Stimulated activated CD8-positive, alpha-beta memory T cell treated with anti-CD3 and anti-CD28 coated beads, Interleukin-4, amount 100 ng/mL, for 4 hours (primary cell): ENCODE measurements around the gene UBP1.
"Not testable (repeated sequence)": the region's sequence is repeated elsewhere in the genome, so short reads cannot be mapped to it uniquely, and the experiment has no call there.

ENCODE experiments used
- DNase-seq, 2 donors: peaks; one replicate each; pipeline ENCODE4 v3.0.0-alpha.2; 2020; ENCODE audit warnings: low read depth in 2 of 2, low spot score in 1 of 2

The UBP1 gene

DNA sequence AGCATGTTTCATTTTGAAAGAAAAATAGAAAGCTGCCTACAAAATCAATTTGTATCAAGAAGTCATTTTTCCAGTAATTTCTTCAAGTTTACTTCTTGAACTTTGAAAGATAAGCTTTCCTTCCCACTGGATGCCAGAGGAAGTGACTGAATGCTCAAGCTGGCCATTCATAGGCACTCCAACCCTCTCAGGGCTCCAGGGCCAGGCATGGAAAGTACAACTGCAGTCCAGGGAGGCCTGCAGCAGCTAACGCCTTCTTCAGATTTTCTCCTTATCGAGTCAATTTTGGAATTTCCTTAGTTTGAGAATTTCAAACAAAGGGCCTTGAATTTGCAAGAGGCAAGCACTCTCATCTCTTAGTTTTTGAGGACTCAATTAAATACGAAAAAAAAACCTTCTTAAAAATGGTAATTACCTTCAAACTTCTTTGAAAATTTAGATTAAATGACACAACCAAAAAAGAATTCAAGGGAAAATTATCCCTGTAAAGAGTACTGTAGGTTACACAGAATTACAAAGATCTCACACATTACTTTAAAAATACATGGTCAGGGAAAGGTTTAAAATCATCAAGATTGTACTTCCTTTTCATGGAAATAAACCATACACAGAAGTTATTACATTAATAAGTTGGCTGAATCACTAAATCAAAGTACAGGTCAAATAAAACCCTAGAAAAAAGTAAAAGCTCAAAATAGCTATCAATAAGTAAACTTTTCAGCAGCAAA is 2.5 kb downstream of the UBP1 start:
- no peak for DNase-seq

DNA sequence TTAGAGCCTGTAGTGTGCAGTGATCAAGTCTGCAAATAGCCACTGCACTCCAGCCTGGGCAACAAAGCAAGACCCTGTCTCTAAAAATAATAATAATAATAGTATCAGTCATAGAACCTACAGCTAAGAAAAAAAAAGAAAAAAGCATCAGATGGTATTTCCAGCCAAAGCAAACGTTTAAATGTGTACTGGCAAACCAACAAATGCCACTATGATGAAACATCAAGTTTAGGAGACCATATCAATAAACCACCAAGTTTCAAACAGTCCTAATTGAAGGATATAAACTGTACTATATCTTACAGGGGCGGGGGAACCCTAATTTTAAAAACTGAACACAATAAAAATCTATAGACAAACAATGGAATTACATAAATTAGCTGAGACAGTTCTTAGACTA is 6.4 kb downstream of the UBP1 start:
- DNase-seq, result no peak

DNA sequence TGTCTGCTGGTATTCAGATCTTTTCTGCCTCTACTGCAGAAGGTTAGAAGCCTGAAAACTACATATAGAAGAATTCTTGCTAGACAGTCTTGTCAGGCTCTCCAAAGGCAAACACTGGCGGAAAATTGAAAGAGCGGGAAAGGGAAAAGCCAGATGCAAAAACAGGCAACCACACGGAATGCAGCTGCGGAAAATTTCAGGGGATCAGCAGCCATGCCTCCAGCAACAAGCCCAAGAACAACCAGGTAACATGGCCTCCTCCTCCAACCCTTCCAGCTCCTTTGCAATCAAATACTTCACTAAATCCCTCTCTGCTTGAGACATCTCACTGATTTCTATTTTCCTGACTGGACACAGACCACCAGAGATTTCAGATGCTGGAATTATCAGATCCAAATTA is 9.6 kb downstream of the UBP1 start:
- no peak for DNase-seq

- no peak for DNase-seq
Measured at GRCh38 chr3:33430061-33430460, 10.1 kb downstream of the UBP1 start.

DNA sequence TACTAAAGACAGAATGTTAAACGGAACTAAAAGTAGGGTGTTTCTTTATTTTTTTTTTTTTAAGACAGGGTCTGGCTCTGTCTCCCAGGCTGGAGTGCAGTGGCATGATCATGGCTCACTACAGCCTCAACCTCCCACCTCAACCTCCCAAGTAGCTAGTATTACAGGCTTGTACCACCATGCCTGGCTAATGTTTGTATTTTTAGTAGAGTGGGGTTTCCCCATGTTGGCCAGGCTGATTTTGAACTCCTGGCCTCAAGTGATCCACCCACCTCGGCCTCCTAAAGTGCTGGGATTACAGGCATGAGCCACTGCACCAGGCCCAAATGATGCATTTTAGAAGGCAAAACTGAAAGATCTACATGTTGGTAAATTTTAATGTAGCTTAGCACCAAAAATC is 10.9 kb downstream of the UBP1 start:
- DNase-seq, result not testable (repeated sequence)

DNA sequence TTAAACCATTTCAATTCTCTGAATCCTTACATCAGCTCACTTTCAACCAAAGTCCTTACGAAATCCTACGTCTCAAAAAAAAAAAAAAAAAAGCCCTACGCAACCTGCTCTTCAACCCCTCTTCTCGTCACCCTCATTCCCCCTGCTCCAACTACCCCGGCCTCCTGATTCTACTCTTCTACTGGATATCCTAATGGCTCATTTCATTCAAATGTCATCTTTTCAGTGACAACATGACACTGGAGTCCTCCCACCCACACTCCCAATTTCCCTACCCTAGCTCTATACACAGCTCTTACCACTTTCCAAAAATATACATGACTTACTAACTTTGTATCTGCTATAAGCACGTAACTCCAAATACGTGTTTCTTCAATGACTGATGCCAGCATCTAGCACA is 11.5 kb downstream of the UBP1 start:
- DNase-seq, result no peak

DNA sequence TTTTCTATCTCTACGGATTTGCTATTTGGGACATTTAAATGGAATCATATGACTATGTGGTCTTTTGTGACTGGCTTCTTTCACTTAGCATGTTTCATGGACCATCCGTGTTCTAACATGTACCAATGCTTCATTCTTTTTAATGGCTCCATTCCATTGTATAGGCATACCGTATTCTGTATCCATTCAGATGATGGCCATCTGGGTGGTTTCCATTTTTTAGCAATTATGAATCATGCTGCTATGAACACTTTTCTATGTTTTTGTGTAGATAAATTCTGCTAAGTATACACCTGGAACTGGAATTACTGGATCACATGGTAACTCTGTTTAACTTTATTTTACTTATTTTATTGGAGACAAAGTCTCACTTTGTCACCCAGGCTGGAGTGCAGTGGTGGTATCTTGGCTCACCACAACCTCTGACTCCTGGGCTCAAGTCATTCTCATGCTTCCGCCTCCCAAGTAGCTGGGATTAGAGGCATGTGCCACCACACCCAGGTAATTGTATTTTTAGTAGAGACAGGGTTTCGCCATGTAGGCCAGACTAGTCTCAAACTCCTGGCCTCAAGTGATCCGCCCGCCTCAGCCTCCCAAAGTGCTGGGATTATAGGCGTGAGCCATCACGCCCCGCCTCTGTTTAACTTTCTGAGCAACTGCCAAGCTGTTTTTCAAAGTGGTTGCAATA is 13.4 kb downstream of the UBP1 start:
- no peak for DNase-seq

- no peak for DNase-seq
Measured at GRCh38 chr3:33426068-33426467, 14.1 kb downstream of the UBP1 start.

GRCh38 chr3:33425453-33425852 is 14.8 kb downstream of the UBP1 start:
- DNase-seq, result no peak

DNA sequence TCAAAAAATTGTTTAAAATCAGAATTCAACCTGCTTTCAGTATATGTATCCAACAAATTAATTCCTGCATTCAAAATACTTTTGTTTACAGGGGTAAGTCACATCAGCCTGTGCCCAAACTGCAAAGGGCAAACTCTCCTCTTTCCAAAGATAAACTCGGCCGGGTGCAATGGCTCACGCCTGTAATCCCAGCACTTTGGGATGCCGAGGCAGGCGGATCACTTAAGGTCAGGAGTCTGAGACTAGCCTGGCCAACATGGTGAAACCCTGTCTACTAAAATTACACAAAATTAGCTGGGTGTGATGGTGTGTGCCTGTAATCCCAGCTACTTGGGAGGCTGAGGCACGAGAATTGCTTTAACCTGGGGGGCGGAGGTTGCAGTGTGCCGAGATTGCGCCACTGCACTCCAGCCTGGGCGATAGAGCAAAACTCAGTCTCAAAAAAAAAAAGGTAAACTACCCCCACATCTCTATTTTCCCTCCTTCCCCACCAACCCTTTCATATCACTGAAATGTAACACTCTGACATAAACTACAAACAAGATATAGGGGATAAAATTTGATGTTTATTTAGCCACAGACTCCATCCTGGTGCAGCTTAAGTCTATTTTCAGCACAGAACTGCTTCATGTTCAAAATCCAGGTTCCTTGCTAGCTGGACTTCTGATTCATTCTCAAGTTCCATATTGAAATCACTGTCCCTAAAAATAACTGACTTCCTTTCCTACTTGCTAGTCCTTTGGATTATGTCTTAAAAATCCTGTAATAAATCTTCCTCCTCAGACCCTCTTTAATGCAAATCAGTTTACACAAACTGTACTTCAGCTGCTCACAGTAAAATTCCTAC is 15.4 kb downstream of the UBP1 start:
- no peak for DNase-seq

- DNase-seq, result no peak
Measured at GRCh38 chr3:33420966-33421365, 19.2 kb downstream of the UBP1 start.

- DNase-seq, result no peak
Measured at GRCh38 chr3:33419948-33420347, 20.3 kb downstream of the UBP1 start.

GRCh38 chr3:33417066-33417673 is 23.0 kb downstream of the UBP1 start:
- no peak for DNase-seq

GRCh38 chr3:33410816-33411215 is 29.4 kb downstream of the UBP1 start:
- not testable (repeated sequence) for DNase-seq

GRCh38 chr3:33403756-33404155 is 36.4 kb downstream of the UBP1 start:
- no peak for DNase-seq

DNA sequence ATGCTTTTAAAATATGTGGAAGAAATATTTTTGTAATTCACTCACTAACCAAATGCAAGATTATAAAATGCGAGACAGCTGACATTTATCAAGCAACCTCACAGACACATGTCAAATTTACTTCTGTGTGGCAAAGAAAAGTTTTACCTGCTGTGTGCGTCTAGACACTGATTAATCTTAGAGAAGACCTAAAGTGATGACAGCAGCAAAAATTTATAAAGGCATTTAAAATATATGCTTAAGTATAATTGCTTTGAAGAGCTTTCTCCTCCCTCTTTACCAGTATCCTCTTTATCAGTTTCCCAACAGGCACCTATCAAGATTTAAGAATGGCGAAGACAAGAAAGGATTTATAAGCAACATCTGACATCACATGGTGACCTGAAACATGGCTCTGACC is 37.3 kb downstream of the UBP1 start:
- no peak for DNase-seq

DNA sequence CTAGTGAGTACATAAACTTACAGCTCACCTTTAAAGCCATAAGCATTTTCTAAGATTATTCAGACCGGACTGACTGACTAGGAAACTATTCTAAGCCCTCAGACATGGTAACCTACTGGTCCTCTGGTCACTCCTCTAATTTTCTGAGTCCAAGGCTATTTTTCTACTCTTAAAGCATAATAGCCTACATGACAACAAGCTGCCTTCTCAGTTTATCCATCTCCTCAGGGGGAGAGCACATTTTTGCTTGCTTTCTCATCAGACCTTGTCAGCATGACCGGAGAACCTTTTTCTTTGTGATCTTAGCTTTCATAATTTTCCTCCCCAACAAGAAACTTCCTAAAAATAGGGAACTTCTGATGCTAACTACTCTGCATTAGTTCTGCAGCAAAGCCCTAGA is 38.4 kb downstream of the UBP1 start:
- DNase-seq, result no peak

DNA sequence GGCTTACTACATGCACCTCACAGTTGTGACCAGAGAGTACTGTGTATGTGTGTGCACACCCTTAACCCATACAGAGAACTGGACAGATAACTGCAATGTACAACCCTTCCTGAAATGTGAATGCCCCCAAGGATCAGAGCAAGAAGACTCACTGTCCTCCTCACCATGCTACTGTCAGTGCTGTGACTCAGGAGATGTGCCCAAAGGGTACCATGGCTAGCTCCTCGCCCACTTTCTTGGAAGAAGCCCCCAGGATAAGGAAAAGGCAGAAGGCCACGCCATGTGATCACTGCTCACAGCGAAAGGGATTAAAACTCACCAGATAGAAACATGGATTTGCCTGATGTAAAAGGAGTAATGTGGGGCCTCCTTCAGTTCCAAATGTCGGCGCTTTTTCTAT is 41.8 kb downstream of the UBP1 start:
- DNase-seq, result no peak

DNA sequence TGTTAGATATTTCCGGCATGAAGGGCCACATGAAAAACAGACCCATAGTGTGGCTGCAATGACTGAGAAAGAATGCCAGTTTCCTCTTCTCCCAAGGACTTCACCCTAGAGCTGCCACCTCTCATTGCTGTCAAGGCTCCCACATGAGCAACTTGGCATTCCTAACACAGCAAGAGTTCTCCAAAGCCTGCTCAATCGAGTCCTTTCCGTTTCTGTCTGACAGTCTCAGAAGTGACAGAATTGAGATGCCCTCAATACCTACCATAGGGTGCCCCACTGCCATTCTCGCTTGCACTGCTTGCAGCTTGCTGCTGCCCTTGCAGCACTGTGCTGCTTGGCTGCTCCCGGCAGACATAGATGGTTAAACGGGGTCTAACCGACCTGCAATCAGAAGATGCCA is 44.3 kb downstream of the UBP1 start:
- no peak for DNase-seq

- DNase-seq, result no peak
Measured at GRCh38 chr3:33394403-33395054, 45.7 kb downstream of the UBP1 start.

- no peak for DNase-seq
Measured at GRCh38 chr3:33392703-33393125, 47.5 kb downstream of the UBP1 start.
